Measurements from ENCODE around the gene CDH13. TPM values are rescaled to one million over a fixed set of nuclear protein-coding genes. Genes with fewer than 3 reads are reported as not detected.

The CDH13 gene
- total and polyA plus RNA-seq, 10 of the 15 experiments (the other 5 are each of a cell fraction or from before 2014, with no cell fraction given), result under 0.01 to 0.05 TPM; not detected in 8

DNA sequence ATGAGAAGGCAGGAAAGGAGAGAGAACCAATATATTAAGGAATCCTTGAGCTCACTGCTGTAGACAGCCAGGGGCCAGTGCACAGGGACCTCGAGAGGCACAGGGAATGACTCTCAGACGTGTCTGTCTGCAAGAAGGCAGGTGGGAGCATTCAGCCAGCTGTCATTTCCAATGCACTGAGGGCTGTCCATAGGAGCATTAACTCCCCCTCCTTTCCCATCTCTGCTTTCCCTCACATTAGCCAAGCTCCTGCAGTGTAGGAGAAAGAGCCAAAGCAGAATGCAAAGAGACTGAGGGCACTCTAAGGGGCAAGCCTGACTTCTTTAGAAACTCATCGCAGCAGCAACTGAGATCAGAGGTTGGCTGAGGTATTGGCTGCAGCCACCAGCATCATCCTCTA is 218.3 kb downstream of the CDH13 start:
- CTCF ChIA-PET, result no interaction called here
- in situ Hi-C loops (cut with MboI), result no loop called here

DNA sequence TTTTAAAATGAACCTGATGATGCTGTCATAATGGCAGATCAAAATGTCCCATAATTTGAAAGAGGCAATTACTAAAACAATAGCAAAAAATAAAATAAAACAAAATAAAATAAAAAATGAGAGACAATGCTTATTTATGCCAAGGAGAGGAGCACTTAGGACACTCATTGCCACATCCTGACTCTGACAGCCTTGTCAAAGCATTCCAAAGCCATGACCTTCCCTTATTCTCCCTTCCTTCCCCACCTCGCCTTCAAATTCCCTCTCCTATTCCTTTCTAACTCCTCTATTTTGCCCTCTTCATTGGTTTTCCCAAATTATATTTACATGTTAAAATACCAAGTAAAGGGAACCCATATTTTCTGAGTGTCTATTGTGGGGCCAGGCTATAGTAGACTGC is 220.0 kb downstream of the CDH13 start:
- ATAC-seq (no peak), FAIRE-seq (no peak), DNase-seq (ENCODE audit: low read depth, low spot score) (no peak)
- Histone ChIP-seq H3K27ac (ENCODE audit: control insufficient read depth, insufficient read depth) (no peak overlapping the region), H3K36me3 (ENCODE audit: control insufficient read depth in 2 of 2, insufficient read depth in 2 of 2, low read length in 1 of 2) (no peaks in the 10 kb centered on the region), H3K4me1 (ENCODE audit: control insufficient read depth, insufficient read depth, low read length) (no peaks in the 10 kb centered on the region), H2AFZ (ENCODE audit: control insufficient read depth, low read depth, low read length) (no peak overlapping the region), H3K79me2 (ENCODE audit: control insufficient read depth, insufficient read depth, low read length) (no peaks in the 10 kb centered on the region), H3K9ac (ENCODE audit: control insufficient read depth, insufficient read depth, low read length) (no peak overlapping the region), H3K27me3 (replicated peaks in 1 of 2; ENCODE audit: control insufficient read depth in 2 of 2, insufficient read depth in 2 of 2, low read length in 1 of 2) (no peaks in the 10 kb centered on the region), H3K4me3 (no peak overlapping the region), H4K20me1 (ENCODE audit: control insufficient read depth, insufficient read depth) (no peaks in the 10 kb centered on the region), H3K9me3 (replicated peaks; ENCODE audit: control insufficient read depth, insufficient read depth, low read length) (no peaks in the 10 kb centered on the region), H3K4me2 (ENCODE audit: control insufficient read depth, insufficient read depth) (no peak overlapping the region)
- WGBS (ENCODE audit: insufficient coverage, insufficient replicate concordance, low lambda C conversion rate, missing lambda C conversion rate), result 4% methylated on average over 1 of the region's 1 CpG
- BruUV-seq (replicated peaks), result no TSS peak
- intact Hi-C loops (cut with micrococcal nuclease; ENCODE audit: unreplicated experiment) (no loop called here), in situ Hi-C loops (cut with MboI) (no loop called here)
- SMC1A ChIA-PET (ENCODE audit: uncharacterized antibody, unreplicated experiment), result no interaction called here
- CTCF ChIA-PET, result no interaction called here
- POLR2A ChIA-PET, result no interaction called here
- RAD21 ChIA-PET (ENCODE audit: unreplicated experiment), result no interaction called here
- TF ChIP-seq TCF7 (IDR thresholded peaks at IDR 0.05; ENCODE audit: borderline replicate concordance) (no peak), HDAC6 (IDR thresholded peaks at IDR 0.05; ENCODE audit: unreplicated experiment) (no peak), TCF3 (IDR thresholded peaks at IDR 0.05; ENCODE audit: borderline replicate concordance, insufficient read depth, low read depth, low read length) (no peak), ZNF217 (IDR thresholded peaks at IDR 0.05) (no peak), GABPA (IDR thresholded peaks at IDR 0.05; ENCODE audit: low read depth) (no peak)
- TF ChIP-seq, protein P1, sequence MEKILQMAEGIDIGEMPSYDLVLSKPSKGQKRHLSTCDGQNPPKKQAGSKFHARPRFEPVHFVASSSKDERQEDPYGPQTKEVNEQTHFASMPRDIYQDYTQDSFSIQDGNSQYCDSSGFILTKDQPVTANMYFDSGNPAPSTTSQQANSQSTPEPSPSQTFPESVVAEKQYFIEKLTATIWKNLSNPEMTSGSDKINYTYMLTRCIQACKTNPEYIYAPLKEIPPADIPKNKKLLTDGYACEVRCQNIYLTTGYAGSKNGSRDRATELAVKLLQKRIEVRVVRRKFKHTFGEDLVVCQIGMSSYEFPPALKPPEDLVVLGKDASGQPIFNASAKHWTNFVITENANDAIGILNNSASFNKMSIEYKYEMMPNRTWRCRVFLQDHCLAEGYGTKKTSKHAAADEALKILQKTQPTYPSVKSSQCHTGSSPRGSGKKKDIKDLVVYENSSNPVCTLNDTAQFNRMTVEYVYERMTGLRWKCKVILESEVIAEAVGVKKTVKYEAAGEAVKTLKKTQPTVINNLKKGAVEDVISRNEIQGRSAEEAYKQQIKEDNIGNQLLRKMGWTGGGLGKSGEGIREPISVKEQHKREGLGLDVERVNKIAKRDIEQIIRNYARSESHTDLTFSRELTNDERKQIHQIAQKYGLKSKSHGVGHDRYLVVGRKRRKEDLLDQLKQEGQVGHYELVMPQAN (conservative IDR thresholded peaks at IDR 0.05), result no peak
- TF ChIP-seq, protein P2, sequence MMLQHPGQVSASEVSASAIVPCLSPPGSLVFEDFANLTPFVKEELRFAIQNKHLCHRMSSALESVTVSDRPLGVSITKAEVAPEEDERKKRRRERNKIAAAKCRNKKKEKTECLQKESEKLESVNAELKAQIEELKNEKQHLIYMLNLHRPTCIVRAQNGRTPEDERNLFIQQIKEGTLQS (IDR thresholded peaks at IDR 0.05; ENCODE audit: borderline replicate concordance, extremely low read depth, low read depth, low read length), result no peak

More for the DNA sequence above, 218.3 kb downstream of the CDH13 start:
- 36% methylated on average over 3 of the region's 3 CpGs for WGBS (ENCODE audit: insufficient coverage, insufficient replicate concordance, low lambda C conversion rate, missing lambda C conversion rate)
- Histone ChIP-seq H2AFZ (ENCODE audit: control insufficient read depth, low read depth, low read length) (no peak overlapping the region), H4K20me1 (ENCODE audit: control insufficient read depth, insufficient read depth) (no peaks in the 10 kb centered on the region), H3K79me2 (ENCODE audit: control insufficient read depth, insufficient read depth, low read length) (no peaks in the 10 kb centered on the region), H3K27ac (ENCODE audit: control insufficient read depth, insufficient read depth) (no peak overlapping the region), H3K4me2 (ENCODE audit: control insufficient read depth, insufficient read depth) (no peak overlapping the region), H3K4me3 (no peak overlapping the region), H3K27me3 (replicated peaks in 1 of 2; ENCODE audit: control insufficient read depth in 2 of 2, insufficient read depth in 2 of 2, low read length in 1 of 2) (no peaks in the 10 kb centered on the region), H3K4me1 (ENCODE audit: control insufficient read depth, insufficient read depth, low read length) (no peaks in the 10 kb centered on the region), H3K9ac (ENCODE audit: control insufficient read depth, insufficient read depth, low read length) (no peak overlapping the region), H3K36me3 (ENCODE audit: control insufficient read depth in 2 of 2, insufficient read depth in 2 of 2, low read length in 1 of 2) (no peaks in the 10 kb centered on the region), H3K9me3 (replicated peaks; ENCODE audit: control insufficient read depth, insufficient read depth, low read length) (no peaks in the 10 kb centered on the region)
- DNase-seq (ENCODE audit: low read depth, low spot score), result no peak
- intact Hi-C loops (cut with micrococcal nuclease; ENCODE audit: unreplicated experiment), result no loop called here
- TF ChIP-seq, protein P3, sequence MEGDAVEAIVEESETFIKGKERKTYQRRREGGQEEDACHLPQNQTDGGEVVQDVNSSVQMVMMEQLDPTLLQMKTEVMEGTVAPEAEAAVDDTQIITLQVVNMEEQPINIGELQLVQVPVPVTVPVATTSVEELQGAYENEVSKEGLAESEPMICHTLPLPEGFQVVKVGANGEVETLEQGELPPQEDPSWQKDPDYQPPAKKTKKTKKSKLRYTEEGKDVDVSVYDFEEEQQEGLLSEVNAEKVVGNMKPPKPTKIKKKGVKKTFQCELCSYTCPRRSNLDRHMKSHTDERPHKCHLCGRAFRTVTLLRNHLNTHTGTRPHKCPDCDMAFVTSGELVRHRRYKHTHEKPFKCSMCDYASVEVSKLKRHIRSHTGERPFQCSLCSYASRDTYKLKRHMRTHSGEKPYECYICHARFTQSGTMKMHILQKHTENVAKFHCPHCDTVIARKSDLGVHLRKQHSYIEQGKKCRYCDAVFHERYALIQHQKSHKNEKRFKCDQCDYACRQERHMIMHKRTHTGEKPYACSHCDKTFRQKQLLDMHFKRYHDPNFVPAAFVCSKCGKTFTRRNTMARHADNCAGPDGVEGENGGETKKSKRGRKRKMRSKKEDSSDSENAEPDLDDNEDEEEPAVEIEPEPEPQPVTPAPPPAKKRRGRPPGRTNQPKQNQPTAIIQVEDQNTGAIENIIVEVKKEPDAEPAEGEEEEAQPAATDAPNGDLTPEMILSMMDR (IDR thresholded peaks at IDR 0.05 in 2 of 3, conservative IDR thresholded peaks at IDR 0.05 in 1 of 3; ENCODE audit: control insufficient read depth in 2 of 3, extremely low read depth in 1 of 3, insufficient read depth in 1 of 3, low read depth in 3 of 3, low read length in 3 of 3), result no peak
- ChIA-PET RAD21 (ENCODE audit: unreplicated experiment) (no interaction called here), SMC1A (ENCODE audit: uncharacterized antibody, unreplicated experiment) (interaction anchor here (0.7 kb wide), 1 partner anchor 145 kb away, joined by 3 read pairs; no protein-coding TSS in a partner anchor), POLR2A (no interaction called here)
- FAIRE-seq, result no peak
- no TSS peak for BruUV-seq (replicated peaks)
- ATAC-seq, result no peak
